HAP-1 (cell line): ENCODE results near the gene ACRBP.

ENCODE experiments used
- DNase-seq, 2 experiments: peaks; one replicate each; pipeline ENCODE4 v3.0.0-alpha.2; 2016 to 2020; ENCODE audit warnings: low spot score in 2 of 2
- H3K27me3 ChIP-seq: fragments of 250-450 bp; sonication (Bioruptor Pico); 2 replicates; pipeline ENCODE4 v1.5.1; 2020; ENCODE audit warnings: low read depth, mild to moderate bottlenecking, moderate library complexity
- H3K36me3 ChIP-seq: fragments of 250-450 bp; sonication (Bioruptor Pico); replicated peaks from 2 replicates; pipeline ENCODE4 v1.5.1; 2020; ENCODE audit warnings: mild to moderate bottlenecking
- H3K4me1 ChIP-seq: fragments of 250-450 bp; sonication (Bioruptor Pico); 2 replicates; pipeline ENCODE4 v1.5.1; 2020; ENCODE audit warnings: mild to moderate bottlenecking
- H3K4me3 ChIP-seq: fragments of 250-450 bp; sonication (Bioruptor Pico); 2 replicates; pipeline ENCODE4 v1.5.1; 2020; ENCODE audit warnings: mild to moderate bottlenecking, moderate library complexity
- H3K9me3 ChIP-seq: fragments of 250-450 bp; sonication (Bioruptor Pico); 2 replicates; pipeline ENCODE4 v1.5.1; 2020; ENCODE audit warnings: mild to moderate bottlenecking, moderate library complexity
- in situ Hi-C: fragments of 300-500 bp; cut with MboI; formaldehyde crosslinking; loops from 3 replicates; pipeline ENCODE4 v1.14.3; 2020; ENCODE audit warnings: low sequenced_read_pairs, inconsistent platforms, mixed read lengths

The ACRBP gene

DNA sequence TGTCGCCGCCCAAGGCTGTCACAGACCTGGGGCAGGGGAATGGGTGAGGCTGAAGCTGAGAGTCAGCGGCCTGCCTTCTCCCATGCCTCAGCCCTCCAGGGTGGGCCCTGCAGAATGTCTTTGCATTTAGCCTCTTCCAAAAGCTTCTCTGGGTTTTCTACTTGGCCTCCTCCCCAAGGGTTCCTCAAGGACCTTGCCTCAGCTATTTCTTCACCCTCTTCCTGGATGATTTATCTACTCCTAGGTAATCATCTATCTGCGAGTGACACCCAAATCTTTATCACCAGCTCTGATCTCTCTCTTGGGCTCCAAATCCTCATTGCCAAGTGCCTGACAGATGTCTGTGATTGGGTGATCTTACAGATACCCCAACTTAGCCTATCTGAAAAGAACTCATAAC lies 6.7 kb downstream of the ACRBP start:
- DNase-seq: no peak
- Histone ChIP-seq H3K36me3 (no peaks in the 10 kb centered on the region), H3K9me3 (peaks cover 3% of the 10 kb centered on the region; the same call in 1 of the 2 replicates), H3K4me3 (no peak overlapping the region), H3K27me3 (no peaks in the 10 kb centered on the region), H3K4me1 (no peaks in the 10 kb centered on the region; the same call in 1 of the 2 replicates)
- in situ Hi-C loops: no loop called here

DNA sequence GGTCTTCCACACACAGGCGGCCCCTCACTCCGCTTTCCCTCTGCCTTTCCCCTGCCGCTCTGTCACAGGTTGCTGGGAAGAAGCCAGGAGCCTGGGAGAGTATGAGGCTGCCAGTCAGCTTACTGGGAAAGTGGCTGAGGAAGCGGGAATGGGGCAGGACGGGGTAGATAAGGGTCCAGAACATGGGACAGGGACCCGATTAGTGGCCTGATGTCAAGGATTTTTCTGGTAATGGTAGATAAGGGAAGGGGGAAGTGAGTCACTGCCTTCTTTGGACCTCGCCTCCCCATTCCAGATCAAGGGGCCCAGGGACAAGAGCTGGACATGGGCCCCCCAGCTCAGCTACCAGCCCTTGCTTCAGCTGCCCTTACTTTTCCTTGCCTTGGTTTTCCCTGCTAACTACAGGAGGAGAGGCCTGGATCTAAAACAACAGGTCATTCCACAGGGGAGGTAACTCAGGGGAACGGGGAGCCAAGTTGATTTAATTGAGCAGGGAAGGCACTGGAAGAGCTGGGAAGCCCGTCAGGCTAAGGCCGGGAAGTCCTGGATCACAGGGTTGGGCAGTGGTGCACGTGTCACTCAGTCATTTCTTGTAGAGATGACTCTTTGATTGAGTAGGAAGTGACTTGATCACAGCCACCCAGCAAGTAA lies 8.0 kb downstream of the ACRBP start:
- in situ Hi-C loops: no loop called here
- H3K4me3 ChIP-seq: no peak overlapping the region
- no peak for DNase-seq
- peaks cover 3% of the 10 kb centered on the region; the same call in 1 of the 2 replicates for H3K9me3 ChIP-seq
- no peaks in the 10 kb centered on the region for H3K36me3 ChIP-seq
- H3K4me1 ChIP-seq: no peaks in the 10 kb centered on the region
- H3K27me3 ChIP-seq: no peaks in the 10 kb centered on the region

DNA sequence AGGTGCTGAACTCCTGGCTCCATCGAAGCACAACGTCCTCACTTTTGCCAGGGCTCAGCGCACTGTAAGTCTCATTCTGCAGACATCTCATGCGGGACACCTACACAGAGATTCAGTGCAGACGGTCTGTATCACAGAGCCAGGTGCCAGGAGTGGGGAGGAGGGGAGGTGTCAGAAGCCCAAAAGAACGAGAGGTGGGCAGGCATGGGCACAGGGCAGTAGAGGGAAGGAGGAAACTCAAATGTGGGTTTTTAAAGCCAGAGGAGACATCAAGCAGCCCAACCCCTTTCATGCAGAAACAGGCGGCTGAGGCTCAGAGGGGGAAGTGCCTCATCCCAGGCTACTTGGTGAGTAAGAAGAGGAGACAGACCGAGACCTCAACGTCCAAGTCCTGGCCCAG lies 8.9 kb downstream of the ACRBP start:
- H3K4me1 ChIP-seq: no peaks in the 10 kb centered on the region
- H3K4me3 ChIP-seq: no peak overlapping the region

DNA sequence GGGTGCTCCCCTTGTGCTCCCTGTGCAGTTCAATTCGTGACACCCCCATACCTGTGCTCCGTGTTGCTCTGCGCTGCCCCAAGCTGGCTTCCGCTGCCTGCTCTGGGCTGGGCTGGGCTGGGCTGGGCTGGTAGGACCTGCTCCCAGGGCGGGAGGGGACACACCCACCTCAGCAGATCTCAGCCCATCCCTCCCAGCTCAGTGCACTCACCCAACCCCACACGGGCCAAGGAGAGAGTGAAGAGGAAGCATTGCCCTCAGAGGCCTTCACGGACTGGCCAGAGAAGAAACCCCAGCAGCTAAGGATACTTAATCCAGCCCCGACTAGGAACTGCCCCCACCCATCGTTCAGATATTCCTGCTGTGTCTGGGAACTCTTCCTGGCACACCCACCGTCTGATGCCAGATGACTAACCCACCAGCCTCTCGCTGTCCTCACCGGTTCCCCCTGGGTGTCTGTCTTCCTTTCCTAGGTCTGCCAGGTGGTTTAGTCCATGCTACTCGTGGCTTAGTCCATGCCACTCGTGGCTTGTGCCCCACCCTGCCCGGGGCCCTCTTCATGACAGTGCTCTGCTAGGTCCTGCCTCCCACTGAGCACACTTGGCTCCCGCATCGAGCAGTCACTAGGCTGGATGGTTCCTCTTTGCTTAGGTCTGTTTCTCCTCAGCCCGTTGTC lies 11.2 kb downstream of the ACRBP start, which contains the start of gene LPAR5:
TSS of gene LPAR5 (minus strand) at position 104 of the 676 bp plus-strand sequence. CDS start 14,711 bp downstream, outside the sequence.
- Histone ChIP-seq H3K9me3 (no peaks in the 10 kb centered on the region), H3K4me3 (no peak within 1 kb of the TSS), H3K36me3 (no peaks in the 10 kb centered on the region), H3K4me1 (no peaks in the 10 kb centered on the region), H3K27me3 (no peaks in the 10 kb centered on the region)
- in situ Hi-C loops: no loop called here
- DNase-seq: no peak

More for the DNA sequence above, 8.9 kb downstream of the ACRBP start:
- peaks cover under 1% of the 10 kb centered on the region; the same call in 1 of the 2 replicates for H3K9me3 ChIP-seq
- no peaks in the 10 kb centered on the region for H3K27me3 ChIP-seq
- in situ Hi-C loops: no loop called here
- no peaks in the 10 kb centered on the region for H3K36me3 ChIP-seq
- no peak for DNase-seq

DNA sequence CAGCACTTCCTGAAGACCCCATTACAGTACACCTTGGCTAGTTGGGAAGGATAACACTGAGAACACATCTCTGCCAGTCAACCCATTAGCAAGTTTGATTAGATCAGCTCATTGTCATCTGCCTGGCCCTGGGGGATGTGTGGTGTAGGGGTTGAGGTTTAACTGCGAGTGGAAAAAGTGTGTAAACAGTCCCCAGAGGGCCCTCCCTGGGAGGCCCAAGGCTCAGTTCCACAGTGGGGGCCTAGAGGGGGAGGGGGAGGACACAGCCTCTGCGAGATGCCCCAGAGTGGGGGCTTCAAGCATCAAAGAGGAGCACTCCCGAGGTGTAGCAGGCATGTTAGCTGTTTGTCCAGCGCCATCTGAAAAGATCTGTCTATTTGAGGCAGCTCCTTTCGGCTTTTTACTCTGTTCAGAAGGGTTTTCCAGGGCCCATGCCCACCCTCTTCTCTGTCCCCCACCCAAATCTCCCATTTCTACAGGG lies 11.8 kb downstream of the ACRBP start:
- Histone ChIP-seq H3K4me3 (no peak overlapping the region), H3K27me3 (no peaks in the 10 kb centered on the region), H3K36me3 (no peaks in the 10 kb centered on the region), H3K4me1 (no peaks in the 10 kb centered on the region), H3K9me3 (no peaks in the 10 kb centered on the region)
- in situ Hi-C loops: no loop called here
- no peak for DNase-seq

DNA sequence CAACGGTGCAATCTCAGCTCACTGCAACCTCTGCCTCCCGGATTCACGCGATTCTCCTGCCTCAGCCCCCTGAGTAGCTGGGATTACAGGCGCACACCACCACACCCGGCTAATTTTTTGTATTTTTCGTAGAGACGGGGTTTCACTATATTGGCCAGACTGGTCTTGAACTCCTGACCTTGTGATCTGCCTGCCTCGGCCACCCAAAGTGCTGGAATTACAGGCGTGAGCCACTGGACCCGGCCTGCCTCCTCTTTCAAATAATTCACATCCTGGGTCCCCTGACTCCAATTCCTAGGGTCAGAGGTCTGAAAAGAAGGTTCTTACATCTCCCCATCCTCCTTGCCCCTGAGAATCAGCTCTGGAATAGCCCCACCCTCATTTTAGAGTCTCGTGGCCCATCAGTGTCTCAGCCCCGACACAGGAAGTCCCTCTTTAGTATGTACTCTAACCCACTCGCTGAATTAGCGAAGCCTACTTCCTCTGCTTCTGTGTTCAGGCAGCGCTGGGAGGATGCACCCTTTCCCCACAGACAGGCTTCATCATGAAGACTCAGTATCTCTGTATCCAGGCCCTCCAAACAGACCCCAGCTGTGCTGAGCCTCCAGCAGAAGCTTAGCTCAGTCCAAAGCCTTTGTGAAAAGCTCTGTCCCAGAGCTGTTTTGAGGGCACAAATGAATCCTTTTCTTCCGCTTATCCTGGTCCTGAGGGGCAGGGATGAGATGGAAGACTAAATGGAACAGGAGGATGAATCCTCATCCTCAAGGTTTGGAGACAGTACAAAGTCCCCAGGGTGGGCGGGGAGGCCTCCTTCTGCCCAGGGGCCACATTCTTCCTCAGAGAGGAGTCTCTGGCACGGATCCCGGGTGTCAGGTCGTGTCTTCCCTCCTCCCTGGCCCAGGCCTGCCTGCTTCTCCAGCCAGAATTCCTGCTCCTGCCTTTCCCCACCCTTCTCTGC lies 14.9 kb downstream of the ACRBP start:
- Histone ChIP-seq H3K36me3 (no peaks in the 10 kb centered on the region), H3K9me3 (no peaks in the 10 kb centered on the region), H3K4me1 (peaks cover 3% of the 10 kb centered on the region), H3K27me3 (no peaks in the 10 kb centered on the region), H3K4me3 (no peak overlapping the region)
- DNase-seq: no peak
- in situ Hi-C loops: no loop called here

DNA sequence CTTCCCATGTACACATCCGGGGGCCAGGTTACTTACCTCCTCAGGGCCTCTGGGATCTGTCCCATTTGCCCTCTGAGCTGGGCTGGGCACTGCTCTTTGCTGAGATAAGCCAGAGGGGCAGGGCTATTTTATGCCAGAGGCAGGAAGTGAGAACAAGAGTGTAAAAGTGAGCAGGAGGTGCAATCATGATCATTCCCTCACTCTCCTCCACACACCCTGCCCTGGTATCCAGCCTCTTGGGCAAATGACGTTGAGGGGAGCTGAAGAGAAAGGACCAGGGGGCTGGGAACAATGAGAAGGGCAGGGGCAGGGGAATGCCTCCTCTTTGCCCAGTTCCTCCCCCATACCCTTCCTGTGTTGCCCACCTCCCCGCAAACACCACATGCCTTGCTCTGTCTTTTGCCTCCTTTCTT lies 15.7 kb downstream of the ACRBP start:
- H3K4me1 ChIP-seq: peaks cover 3% of the 10 kb centered on the region
- H3K27me3 ChIP-seq: no peaks in the 10 kb centered on the region
- no peak overlapping the region for H3K4me3 ChIP-seq
- no peaks in the 10 kb centered on the region for H3K36me3 ChIP-seq
- DNase-seq: no peak
- H3K9me3 ChIP-seq: no peaks in the 10 kb centered on the region
- in situ Hi-C loops: no loop called here

DNA sequence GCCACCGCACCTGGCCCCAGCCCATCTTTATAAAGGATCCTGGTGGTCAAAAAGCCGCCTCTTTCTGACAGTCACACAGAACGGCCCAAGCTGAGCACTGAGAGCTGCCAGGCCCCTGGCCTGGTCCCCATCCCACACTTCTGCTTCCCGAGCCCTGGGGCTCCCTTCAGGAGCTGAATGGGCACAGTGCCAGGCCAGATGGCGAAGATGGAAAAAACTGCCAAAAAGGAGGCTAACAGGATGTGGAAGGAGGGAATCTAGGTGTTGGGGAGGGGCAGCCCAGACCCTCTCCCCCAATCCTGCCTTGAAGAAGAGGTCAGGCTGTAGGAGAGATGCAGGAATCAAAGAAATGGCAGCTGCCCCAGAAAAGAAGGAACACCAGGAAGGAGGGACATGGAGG lies 16.5 kb downstream of the ACRBP start:
- no peaks in the 10 kb centered on the region for H3K9me3 ChIP-seq
- no peaks in the 10 kb centered on the region for H3K36me3 ChIP-seq
- peaks cover 3% of the 10 kb centered on the region for H3K4me1 ChIP-seq
- in situ Hi-C loops: no loop called here
- no peak overlapping the region for H3K4me3 ChIP-seq
- no peak for DNase-seq
- H3K27me3 ChIP-seq: no peaks in the 10 kb centered on the region

DNA sequence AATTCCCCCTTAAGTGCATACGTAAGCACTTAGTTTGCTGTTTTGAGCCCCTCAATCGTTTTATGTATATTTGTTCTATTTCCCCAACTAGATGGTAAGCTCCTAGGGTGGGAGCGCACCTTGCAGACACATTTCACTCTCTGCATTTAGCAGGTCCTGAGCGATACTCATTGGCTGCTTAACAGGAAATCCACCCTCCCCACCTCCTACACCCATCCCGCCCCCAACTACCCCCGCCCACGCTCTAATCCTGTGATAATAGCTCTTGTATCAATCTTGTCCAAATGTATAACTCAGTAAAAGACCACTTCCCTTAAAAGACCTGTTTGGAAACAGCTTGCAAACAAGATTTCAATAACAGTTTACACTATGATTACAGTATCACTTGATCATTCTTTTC lies 19.6 kb downstream of the ACRBP start:
- in situ Hi-C loops: no loop called here
- Histone ChIP-seq H3K27me3 (no peaks in the 10 kb centered on the region), H3K4me3 (no peak overlapping the region), H3K36me3 (no peaks in the 10 kb centered on the region), H3K9me3 (no peaks in the 10 kb centered on the region), H3K4me1 (peaks cover 3% of the 10 kb centered on the region)
- peak; percentile 51 to 59 for DNase-seq

DNA sequence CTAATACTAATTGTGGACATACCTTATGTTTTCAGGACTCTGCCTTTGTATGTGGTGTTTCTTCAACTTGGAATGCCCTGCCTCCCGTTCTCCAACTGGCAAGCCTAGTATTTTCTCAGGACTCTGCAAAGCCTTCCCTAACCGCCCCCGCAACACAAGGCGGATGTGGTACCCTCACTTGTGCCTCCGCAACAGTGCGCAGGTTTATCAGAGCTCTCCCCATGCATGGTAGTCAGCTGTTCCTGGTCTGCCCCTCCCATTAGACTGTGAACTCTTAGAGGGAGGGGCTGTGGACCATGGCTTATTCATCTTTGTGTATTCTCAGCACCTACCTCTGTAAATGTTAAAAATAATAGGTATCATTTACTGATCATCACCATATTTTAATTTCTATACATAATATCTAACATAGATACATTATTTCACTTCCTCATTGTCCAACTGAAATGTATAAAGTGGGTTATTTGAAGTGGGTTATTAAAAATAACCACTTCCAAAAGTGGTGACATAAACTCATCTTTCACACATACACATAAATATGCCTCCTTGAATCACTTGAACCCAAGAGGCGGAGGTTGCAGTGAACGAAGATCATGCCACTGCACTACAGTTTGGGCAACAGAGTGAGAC lies 20.5 kb downstream of the ACRBP start:
- in situ Hi-C loops: no loop called here
- Histone ChIP-seq H3K36me3 (no peaks in the 10 kb centered on the region), H3K27me3 (no peaks in the 10 kb centered on the region), H3K4me1 (peaks cover 3% of the 10 kb centered on the region), H3K4me3 (no peak overlapping the region), H3K9me3 (no peaks in the 10 kb centered on the region)
- no peak for DNase-seq

DNA sequence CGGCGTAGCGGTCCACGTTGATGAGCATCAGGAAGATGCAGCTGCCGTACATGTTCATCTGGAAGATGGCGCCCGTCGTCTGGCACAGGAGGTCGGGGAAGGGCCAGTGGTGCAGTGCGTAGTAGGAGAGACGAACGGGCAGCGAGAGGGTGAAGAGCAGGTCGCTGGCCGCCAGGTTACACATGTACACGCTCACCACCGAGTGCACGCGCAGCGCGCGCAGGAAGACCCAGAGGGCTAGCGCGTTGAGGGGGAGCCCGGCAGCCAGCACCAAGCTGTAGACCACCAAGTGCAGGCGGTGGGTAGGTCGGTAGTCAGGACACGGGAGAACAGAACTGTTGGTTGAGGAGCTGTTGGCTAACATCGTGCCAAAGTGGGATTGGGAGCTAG lies 26.4 kb downstream of the ACRBP start:
- Histone ChIP-seq H3K4me1 (no peaks in the 10 kb centered on the region), H3K9me3 (no peaks in the 10 kb centered on the region), H3K27me3 (no peaks in the 10 kb centered on the region), H3K4me3 (no peak overlapping the region), H3K36me3 (no peaks in the 10 kb centered on the region)
- in situ Hi-C loops: no loop called here
- DNase-seq: no peak

DNA sequence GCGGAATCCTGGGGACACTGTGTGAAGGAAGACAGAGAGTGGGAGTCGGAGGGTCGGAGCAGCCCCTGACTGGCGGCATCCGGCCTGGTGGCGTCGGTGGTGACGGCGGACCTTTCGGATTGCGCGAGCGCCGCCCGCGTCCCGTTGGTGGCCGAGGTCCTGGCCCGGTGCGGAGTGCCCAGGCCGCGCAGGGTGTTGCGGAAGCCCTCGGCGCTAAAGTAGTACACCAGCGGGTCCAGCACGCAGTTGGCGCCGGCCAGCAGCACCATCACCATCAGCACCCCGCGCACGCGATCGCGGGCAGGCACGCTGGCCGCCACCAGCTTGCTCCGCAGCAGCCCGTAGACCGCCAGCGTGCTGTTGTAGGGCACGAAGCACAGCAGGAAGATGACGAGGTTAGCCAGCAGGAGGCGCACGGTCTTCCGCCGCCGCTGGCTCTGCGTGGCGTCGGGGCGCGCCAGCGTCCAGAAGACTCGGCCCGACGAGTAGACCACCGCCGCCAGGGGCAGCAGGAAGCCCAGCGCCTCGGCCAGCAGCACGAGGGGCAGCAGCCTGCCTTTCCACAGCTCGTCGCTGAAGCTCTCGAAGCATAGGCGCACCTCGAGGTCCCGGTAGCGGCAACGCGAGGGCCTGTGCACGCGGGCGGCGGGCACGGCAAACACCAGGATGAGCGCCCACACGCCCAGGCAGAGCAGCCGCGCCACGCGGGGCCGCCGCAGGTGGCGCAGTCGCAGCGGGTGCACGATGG lies 26.9 kb downstream of the ACRBP start:
- no peaks in the 10 kb centered on the region for H3K36me3 ChIP-seq
- H3K4me3 ChIP-seq: no peak overlapping the region
- in situ Hi-C loops: no loop called here
- H3K4me1 ChIP-seq: no peaks in the 10 kb centered on the region
- DNase-seq: no peak
- no peaks in the 10 kb centered on the region for H3K27me3 ChIP-seq
- H3K9me3 ChIP-seq: no peaks in the 10 kb centered on the region
